Left lung (tissue), 10 donors: ENCODE data around the gene LZTS2. TPM values are rescaled to one million over a fixed set of nuclear protein-coding genes. Genes with fewer than 3 reads are reported as not detected.

Experiments
- ATAC-seq: fragments of 200-7000 bp; cut with Tn5 transposase; one replicate; pipeline ENCODE4 v1.9.1; 2020; ENCODE audit warnings: moderate library complexity
- DNase-seq, 4 donors: peaks; one replicate each; pipeline ENCODE4 v3.0.0-alpha.2; 2013 to 2020
- H3K27ac ChIP-seq, 2 donors: fragments of 200-600 bp; sonication (generic) in 1 of 2; one replicate each; pipeline versions ENCODE4 v1.5.0 to v1.8.0; 2020 to 2021
- H3K27me3 ChIP-seq, 2 donors: fragments of 200-600 bp; sonication (generic) in 1 of 2; one replicate each; pipeline versions ENCODE4 v1.5.0 to v1.8.0; 2020 to 2021
- H3K36me3 ChIP-seq, 2 donors: fragments of 200-600 bp; sonication (generic) in 1 of 2; one replicate each; pipeline versions ENCODE4 v1.5.0 to v1.8.0; 2020 to 2021
- H3K4me1 ChIP-seq, 2 donors: fragments of 200-600 bp; one replicate each; pipeline ENCODE4 v1.8.0; 2021
- H3K4me3 ChIP-seq, 2 donors: fragments of 200-600 bp; sonication (generic) in 1 of 2; one replicate each; pipeline versions ENCODE4 v1.5.0 to v1.8.0; 2020 to 2021; ENCODE audit warnings: mild to moderate bottlenecking in 1 of 2
- H3K9me3 ChIP-seq, 2 donors: fragments of 200-600 bp; sonication (generic) in 1 of 2; one replicate each; pipeline versions ENCODE4 v1.5.0 to v1.8.0; 2020 to 2021
- CTCF ChIP-seq, 2 donors: fragments of 200-600 bp; sonication (generic) in 1 of 2; IDR thresholded peaks; one replicate each; pipeline versions ENCODE4 v1.5.0 to v1.8.0; 2021; ENCODE audit warnings: antibody characterized with exemption in 2 of 2
- intact Hi-C, 2 donors: fragments of 100-400 bp; cut with DNase I; formaldehyde crosslinking; loops; one replicate each; pipeline versions ENCODE4 v1.11.2 to v1.14.2; 2022
- polyA plus RNA-seq, 6 donors: library from polyadenylated mRNA; unstranded; fragments of 120-200 nt; gene quantifications; one replicate each; pipeline ENCODE4 v1.2.1, GENCODE V29; 2013; ENCODE audit not compliant: insufficient read length in 6 of 6
- total RNA-seq, 2 donors: library from RNA; stranded (reverse); fragmentation: NEBNext Ultra II Directional; extraction: Animal tissue kit (Norgen Biotek cat#: 25700); gene quantifications; one replicate each; pipeline ENCODE4 v1.2.1, GENCODE V29; 2021
- donor health status: DM: no; HTN: yes; CAD: no.
- donor health status: DM: no; HTN: no; CAD: no.

Gene LZTS2
- total and polyA plus RNA-seq, 8 donors: 45.2 to 65.7 (median 58.6) TPM

GRCh38 chr10:101047268-101047667, 47.7 kb downstream of the LZTS2 start:
- H3K4me1 ChIP-seq: peaks cover 8 to 20% of the 10 kb centered on the region in 2 donors
- no peak overlapping the region for H3K4me3 ChIP-seq
- H3K27me3 ChIP-seq: peaks cover 39 to 67% of the 10 kb centered on the region in 2 donors
- no peak for TF ChIP-seq CTCF (IDR thresholded peaks at IDR 0.05)
- intact Hi-C loops: no loop called here
- no peaks in the 10 kb centered on the region for H3K36me3 ChIP-seq
- no peaks in the 10 kb centered on the region for H3K9me3 ChIP-seq
- H3K27ac ChIP-seq: no peak overlapping the region
- DNase-seq: no peak
- ATAC-seq: no peak

- H3K27me3 ChIP-seq: peaks cover 39 to 67% of the 10 kb centered on the region in 2 donors
- intact Hi-C loops: no loop called here
- H3K36me3 ChIP-seq: no peaks in the 10 kb centered on the region
- peak; percentile 55 for ATAC-seq
- no peak for TF ChIP-seq CTCF (IDR thresholded peaks at IDR 0.05)
- no peak overlapping the region for H3K4me3 ChIP-seq
- no peaks in the 10 kb centered on the region for H3K9me3 ChIP-seq
- peaks cover 8 to 13% of the 10 kb centered on the region in 2 donors for H3K4me1 ChIP-seq
- no peak overlapping the region for H3K27ac ChIP-seq
- no peak for DNase-seq
Observed at GRCh38 chr10:101047961-101048892, 48.6 kb downstream of the LZTS2 start.

- peaks cover 7 to 8% of the 10 kb centered on the region in 2 donors for H3K4me1 ChIP-seq
- H3K27ac ChIP-seq: no peak overlapping the region
- intact Hi-C loops: no loop called here
- H3K9me3 ChIP-seq: no peaks in the 10 kb centered on the region
- H3K27me3 ChIP-seq: peaks cover 39 to 63% of the 10 kb centered on the region in 2 donors
- DNase-seq (peak in 3 of 4 donors; percentile 55 to 94 (median 55)), ATAC-seq (peak; percentile 90)
- TF ChIP-seq CTCF (IDR thresholded peaks at IDR 0.05): peak; percentile 74 to 92
- no peak overlapping the region for H3K4me3 ChIP-seq
- no peaks in the 10 kb centered on the region for H3K36me3 ChIP-seq
Observed at GRCh38 chr10:101050208-101051069, 50.8 kb downstream of the LZTS2 start.

GRCh38 chr10:101052285-101052684, 52.7 kb downstream of the LZTS2 start:
- no peak for ATAC-seq

More at GRCh38 chr10:101052285-101052684, 52.7 kb downstream of the LZTS2 start:
- no peak overlapping the region for H3K27ac ChIP-seq
- no peak for DNase-seq
- H3K4me1 ChIP-seq: peaks cover 7 to 8% of the 10 kb centered on the region in 2 donors
- H3K9me3 ChIP-seq: no peaks in the 10 kb centered on the region
- no peak overlapping the region for H3K4me3 ChIP-seq
- H3K36me3 ChIP-seq: no peaks in the 10 kb centered on the region
- peaks cover 36 to 45% of the 10 kb centered on the region in 2 donors for H3K27me3 ChIP-seq
- intact Hi-C loops: no loop called here
- no peak for TF ChIP-seq CTCF (IDR thresholded peaks at IDR 0.05)
